Measurements from ENCODE around the gene CD1D.

CD1D gene

DNA sequence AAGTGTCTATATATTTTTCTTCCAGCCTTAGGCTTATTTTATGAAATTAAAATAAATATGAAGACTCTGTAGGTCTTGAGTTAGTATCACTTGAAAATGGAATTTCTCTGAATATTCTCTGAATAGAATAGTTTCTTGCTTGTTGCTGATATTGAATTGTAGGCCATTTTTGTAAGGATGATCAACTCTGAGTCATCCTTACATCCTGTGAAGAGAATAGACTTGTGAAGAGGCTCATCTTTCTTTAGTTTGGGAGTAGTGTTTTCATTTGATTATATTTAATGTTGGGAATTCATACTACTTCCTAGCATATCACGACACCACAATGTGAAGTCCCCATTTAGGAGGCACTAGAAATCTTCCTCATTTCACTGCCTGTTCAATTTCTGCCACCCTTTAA lies 27.5 kb upstream of the CD1D start:
- Histone ChIP-seq H3K14ac (ENCODE audit: low read length) (no peak overlapping the region), H3K4me2 (ENCODE audit: low read length) (no peak overlapping the region), H3K18ac (ENCODE audit: low read length) (no peak overlapping the region), H2BK5ac (ENCODE audit: low read depth, low read length, poor library complexity) (no peak overlapping the region), H2AK5ac (ENCODE audit: low read length) (no peak overlapping the region), H2BK120ac (ENCODE audit: insufficient read depth, low read length, poor library complexity) (no peak overlapping the region), H3K27me3 (ENCODE audit: insufficient read depth, low read length) (no peaks in the 10 kb centered on the region), H3K9ac (ENCODE audit: low read length) (no peak overlapping the region), H4K12ac (ENCODE audit: low read depth, low read length) (no peak overlapping the region), H3K4me3 (ENCODE audit: low read depth, low read length) (no peak overlapping the region), H4K8ac (ENCODE audit: low read depth, low read length) (no peak overlapping the region), H3K79me1 (ENCODE audit: low read length) (no peaks in the 10 kb centered on the region), H3K4me1 (ENCODE audit: control insufficient read depth in 1 of 2, insufficient read depth in 2 of 2, low read length in 2 of 2) (peaks cover 2 to 4% of the 10 kb centered on the region in 2 experiments), H2BK12ac (ENCODE audit: low read length) (no peak overlapping the region), H4K91ac (ENCODE audit: low read depth, low read length) (no peak overlapping the region), H2AFZ (ENCODE audit: insufficient read depth, low read length, poor library complexity) (no peak overlapping the region), H3K23ac (ENCODE audit: low read length) (no peak overlapping the region), H3K79me2 (ENCODE audit: control insufficient read depth, insufficient read depth, low read length, poor library complexity) (no peaks in the 10 kb centered on the region), H3K4ac (ENCODE audit: low read depth, low read length) (no peak overlapping the region), H3K36me3 (ENCODE audit: control insufficient read depth in 1 of 2, insufficient read depth in 2 of 2, low read length in 2 of 2) (no peaks in the 10 kb centered on the region), H3K27ac (ENCODE audit: low read depth, low read length) (no peak overlapping the region), H3K9me3 (ENCODE audit: insufficient read depth, low read depth, low read length) (no peaks in the 10 kb centered on the region)
- no CpG with 5 or more reads among the region's 1 CpG for WGBS (ENCODE audit: extremely low coverage, insufficient coverage, insufficient read length)
- no peak for DNase-seq

DNA sequence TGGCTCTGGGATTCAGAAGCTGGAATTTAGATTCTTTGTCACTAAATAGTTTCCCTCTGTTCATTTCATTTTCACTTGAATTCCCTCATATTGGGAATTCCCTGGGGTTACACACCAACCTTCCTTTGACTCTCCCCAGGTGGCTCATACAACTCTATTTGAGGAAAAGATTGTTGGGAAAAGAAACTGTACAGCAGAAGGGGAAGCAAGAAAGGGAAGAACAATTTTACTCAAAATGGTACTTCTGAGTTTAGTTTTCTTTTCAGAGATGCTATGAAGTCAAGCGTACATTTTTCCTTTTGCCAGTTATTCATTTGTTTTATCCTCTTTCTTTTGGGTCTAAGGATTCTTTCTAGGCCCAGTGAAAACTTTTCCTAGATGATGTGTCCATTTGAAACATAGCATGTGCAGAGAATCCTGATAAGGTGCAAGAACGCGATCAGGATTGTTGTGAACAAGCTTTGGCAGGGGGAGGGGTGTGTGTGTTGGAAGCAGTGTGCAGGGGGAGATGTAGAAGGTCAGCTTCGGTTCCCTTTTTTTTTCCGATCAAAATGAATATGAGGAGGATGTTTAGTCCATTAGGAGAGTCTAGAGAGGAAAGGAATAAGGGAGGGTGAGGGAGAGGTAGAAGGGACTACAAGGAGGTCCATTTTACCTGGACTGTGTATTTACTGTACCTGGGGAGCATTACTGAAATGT lies 26.8 kb upstream of the CD1D start:
- H3K4me2 ChIP-seq (ENCODE audit: low read length): no peak overlapping the region
- H3K27ac ChIP-seq (ENCODE audit: low read depth, low read length): no peak overlapping the region
- H2BK5ac ChIP-seq (ENCODE audit: low read depth, low read length, poor library complexity): no peak overlapping the region
- H3K4me3 ChIP-seq (ENCODE audit: low read depth, low read length): no peak overlapping the region
- H2AK5ac ChIP-seq (ENCODE audit: low read length): no peak overlapping the region
- H3K36me3 ChIP-seq (ENCODE audit: control insufficient read depth in 1 of 2, insufficient read depth in 2 of 2, low read length in 2 of 2): no peaks in the 10 kb centered on the region
- H4K8ac ChIP-seq (ENCODE audit: low read depth, low read length): no peak overlapping the region
- WGBS (ENCODE audit: extremely low coverage, insufficient coverage, insufficient read length): no CpG with 5 or more reads among the region's 5 CpGs
- no peak for DNase-seq
- H3K9ac ChIP-seq (ENCODE audit: low read length): no peak overlapping the region
- H3K4me1 ChIP-seq (ENCODE audit: control insufficient read depth in 1 of 2, insufficient read depth in 2 of 2, low read length in 2 of 2): peaks cover 2 to 4% of the 10 kb centered on the region in 2 experiments
- no peaks in the 10 kb centered on the region for H3K79me1 ChIP-seq (ENCODE audit: low read length)
- no peaks in the 10 kb centered on the region for H3K79me2 ChIP-seq (ENCODE audit: control insufficient read depth, insufficient read depth, low read length, poor library complexity)
- H4K91ac ChIP-seq (ENCODE audit: low read depth, low read length): no peak overlapping the region
- H3K14ac ChIP-seq (ENCODE audit: low read length): no peak overlapping the region
- H3K23ac ChIP-seq (ENCODE audit: low read length): no peak overlapping the region
- H2AFZ ChIP-seq (ENCODE audit: insufficient read depth, low read length, poor library complexity): no peak overlapping the region
- no peaks in the 10 kb centered on the region for H3K9me3 ChIP-seq (ENCODE audit: insufficient read depth, low read depth, low read length)
- H3K18ac ChIP-seq (ENCODE audit: low read length): no peak overlapping the region
- H3K4ac ChIP-seq (ENCODE audit: low read depth, low read length): no peak overlapping the region
- H2BK12ac ChIP-seq (ENCODE audit: low read length): no peak overlapping the region
- H4K12ac ChIP-seq (ENCODE audit: low read depth, low read length): no peak overlapping the region
- no peaks in the 10 kb centered on the region for H3K27me3 ChIP-seq (ENCODE audit: insufficient read depth, low read length)
- no peak overlapping the region for H2BK120ac ChIP-seq (ENCODE audit: insufficient read depth, low read length, poor library complexity)

GRCh38 chr1:158154501-158154900 lies 26.2 kb upstream of the CD1D start:
- Histone ChIP-seq H3K36me3 (ENCODE audit: control insufficient read depth in 1 of 2, insufficient read depth in 2 of 2, low read length in 2 of 2) (no peaks in the 10 kb centered on the region), H3K27ac (ENCODE audit: low read depth, low read length) (no peak overlapping the region), H2AFZ (ENCODE audit: insufficient read depth, low read length, poor library complexity) (no peak overlapping the region), H3K23ac (ENCODE audit: low read length) (no peak overlapping the region), H3K4me1 (ENCODE audit: control insufficient read depth in 1 of 2, insufficient read depth in 2 of 2, low read length in 2 of 2) (peaks cover 2 to 4% of the 10 kb centered on the region in 2 experiments), H3K4me2 (ENCODE audit: low read length) (no peak overlapping the region), H2BK120ac (ENCODE audit: insufficient read depth, low read length, poor library complexity) (no peak overlapping the region), H3K27me3 (ENCODE audit: insufficient read depth, low read length) (no peaks in the 10 kb centered on the region), H3K4me3 (ENCODE audit: low read depth, low read length) (no peak overlapping the region), H3K14ac (ENCODE audit: low read length) (no peak overlapping the region), H2AK5ac (ENCODE audit: low read length) (no peak overlapping the region), H4K12ac (ENCODE audit: low read depth, low read length) (no peak overlapping the region), H2BK12ac (ENCODE audit: low read length) (no peak overlapping the region), H2BK5ac (ENCODE audit: low read depth, low read length, poor library complexity) (no peak overlapping the region), H4K91ac (ENCODE audit: low read depth, low read length) (no peak overlapping the region), H4K8ac (ENCODE audit: low read depth, low read length) (no peak overlapping the region), H3K4ac (ENCODE audit: low read depth, low read length) (no peak overlapping the region), H3K9me3 (ENCODE audit: insufficient read depth, low read depth, low read length) (no peaks in the 10 kb centered on the region), H3K18ac (ENCODE audit: low read length) (no peak overlapping the region), H3K9ac (ENCODE audit: low read length) (no peak overlapping the region), H3K79me2 (ENCODE audit: control insufficient read depth, insufficient read depth, low read length, poor library complexity) (no peaks in the 10 kb centered on the region), H3K79me1 (ENCODE audit: low read length) (no peaks in the 10 kb centered on the region)
- no peak for DNase-seq
- no CpG with 5 or more reads among the region's 3 CpGs for WGBS (ENCODE audit: extremely low coverage, insufficient coverage, insufficient read length)

DNA sequence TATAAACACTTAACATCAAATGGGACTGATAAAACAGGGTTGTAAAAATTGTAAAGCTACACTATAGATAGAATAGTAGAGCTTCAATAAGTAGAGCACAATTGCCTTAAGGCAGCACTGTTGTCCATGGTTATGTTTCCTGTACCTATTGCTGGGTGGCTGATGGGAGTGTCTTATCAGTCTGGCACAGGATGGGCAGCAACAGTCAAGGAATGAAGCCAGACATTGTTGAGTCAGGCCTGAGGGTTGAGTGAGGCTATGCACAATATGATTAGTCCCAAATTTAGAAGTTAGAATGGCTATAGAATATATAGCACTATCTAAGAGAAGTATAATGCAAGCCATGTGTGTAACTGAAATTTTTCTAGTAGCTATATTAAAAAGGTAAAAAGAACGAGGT lies 25.0 kb upstream of the CD1D start:
- no peak overlapping the region for H3K23ac ChIP-seq (ENCODE audit: low read length)
- H3K14ac ChIP-seq (ENCODE audit: low read length): no peak overlapping the region
- H3K27me3 ChIP-seq (ENCODE audit: insufficient read depth, low read length): no peaks in the 10 kb centered on the region
- no peak overlapping the region for H2AFZ ChIP-seq (ENCODE audit: insufficient read depth, low read length, poor library complexity)
- H2BK12ac ChIP-seq (ENCODE audit: low read length): no peak overlapping the region
- no peaks in the 10 kb centered on the region for H3K79me1 ChIP-seq (ENCODE audit: low read length)
- H4K91ac ChIP-seq (ENCODE audit: low read depth, low read length): no peak overlapping the region
- no peak overlapping the region for H2AK5ac ChIP-seq (ENCODE audit: low read length)
- no peak overlapping the region for H3K27ac ChIP-seq (ENCODE audit: low read depth, low read length)
- H3K79me2 ChIP-seq (ENCODE audit: control insufficient read depth, insufficient read depth, low read length, poor library complexity): no peaks in the 10 kb centered on the region
- no peak for DNase-seq
- WGBS (ENCODE audit: extremely low coverage, insufficient coverage, insufficient read length): no CpG with 5 or more reads among the region's 1 CpG
- no peak overlapping the region for H4K12ac ChIP-seq (ENCODE audit: low read depth, low read length)
- H3K18ac ChIP-seq (ENCODE audit: low read length): no peak overlapping the region
- no peak overlapping the region for H3K4me2 ChIP-seq (ENCODE audit: low read length)
- no peak overlapping the region for H4K8ac ChIP-seq (ENCODE audit: low read depth, low read length)
- no peak overlapping the region for H3K9ac ChIP-seq (ENCODE audit: low read length)
- no peak overlapping the region for H3K4ac ChIP-seq (ENCODE audit: low read depth, low read length)
- H3K36me3 ChIP-seq (ENCODE audit: control insufficient read depth in 1 of 2, insufficient read depth in 2 of 2, low read length in 2 of 2): no peaks in the 10 kb centered on the region
- H3K9me3 ChIP-seq (ENCODE audit: insufficient read depth, low read depth, low read length): no peaks in the 10 kb centered on the region
- H3K4me1 ChIP-seq (ENCODE audit: control insufficient read depth in 1 of 2, insufficient read depth in 2 of 2, low read length in 2 of 2): peaks cover 2 to 4% of the 10 kb centered on the region in 2 experiments
- no peak overlapping the region for H2BK120ac ChIP-seq (ENCODE audit: insufficient read depth, low read length, poor library complexity)
- no peak overlapping the region for H3K4me3 ChIP-seq (ENCODE audit: low read depth, low read length)
- H2BK5ac ChIP-seq (ENCODE audit: low read depth, low read length, poor library complexity): no peak overlapping the region
